ENCODE measurements around the gene SCRN1. TPM values are rescaled to one million over a fixed set of nuclear protein-coding genes. Genes with fewer than 3 reads are reported as not detected.
A peak's percentile ranks its signal among the peaks of the same experiment; 100 is the strongest.

SCRN1 gene
- polyA plus RNA-seq, 1 experiment: 81.4 TPM

- no peak overlapping the region for H3K4me3 ChIP-seq (ENCODE audit: low read depth, low read length)
- TF ChIP-seq CTCF (IDR thresholded peaks at IDR 0.05; ENCODE audit: insufficient read depth, low read depth, low read length): no peak
- ChIA-PET POLR2A (no interaction called here), CTCF (interaction anchor here (0.7 to 3.3 kb wide), 5 partner anchors 11 to 185 kb away, joined by 3 to 29 read pairs (median 3); no protein-coding TSS in a partner anchor)
- 0 out of 2 replicates have a peak, but pooled peaks cover 4% of the 10 kb centered on the region for H3K27me3 ChIP-seq (ENCODE audit: control insufficient read depth, insufficient read depth, low read length)
- DNase-seq (ENCODE audit: low read depth): no peak
- no peaks in the 10 kb centered on the region for H3K36me3 ChIP-seq (ENCODE audit: control insufficient read depth, insufficient read depth, low read length)
Measured at GRCh38 chr7:29877196-29877595, 112.4 kb downstream of the SCRN1 start.

- ChIA-PET CTCF (interaction anchor here (0.8 to 2.2 kb wide), 5 partner anchors 10 to 186 kb away, joined by 3 to 6 read pairs (median 3); no protein-coding TSS in a partner anchor), POLR2A (no interaction called here)
- DNase-seq (ENCODE audit: low read depth): no peak
- H3K27me3 ChIP-seq (ENCODE audit: control insufficient read depth, insufficient read depth, low read length): 0 out of 2 replicates have a peak, but pooled peaks cover 4% of the 10 kb centered on the region
- TF ChIP-seq CTCF (IDR thresholded peaks at IDR 0.05; ENCODE audit: insufficient read depth, low read depth, low read length): no peak
- no peak overlapping the region for H3K4me3 ChIP-seq (ENCODE audit: low read depth, low read length)
- no peaks in the 10 kb centered on the region for H3K36me3 ChIP-seq (ENCODE audit: control insufficient read depth, insufficient read depth, low read length)
Measured at GRCh38 chr7:29875741-29876140, 113.9 kb downstream of the SCRN1 start.

GRCh38 chr7:29873644-29874294, 115.8 kb downstream of the SCRN1 start:
- ChIA-PET CTCF (interaction anchor here (2.2 kb wide), 1 partner anchor 188 kb away, joined by 6 read pairs; no protein-coding TSS in a partner anchor), POLR2A (no interaction called here)
- DNase-seq (ENCODE audit: low read depth): no peak
- TF ChIP-seq CTCF (IDR thresholded peaks at IDR 0.05; ENCODE audit: insufficient read depth, low read depth, low read length): no peak
- H3K4me3 ChIP-seq (ENCODE audit: low read depth, low read length): no peak overlapping the region
- H3K27me3 ChIP-seq (ENCODE audit: control insufficient read depth, insufficient read depth, low read length): 0 out of 2 replicates have a peak, but pooled peaks cover 4% of the 10 kb centered on the region
- H3K36me3 ChIP-seq (ENCODE audit: control insufficient read depth, insufficient read depth, low read length): no peaks in the 10 kb centered on the region

- CTCF ChIA-PET: interaction anchor here (0.8 to 1.0 kb wide), 2 partner anchors 14 to 190 kb away, joined by 3 read pairs; no protein-coding TSS in a partner anchor
- TF ChIP-seq CTCF (IDR thresholded peaks at IDR 0.05; ENCODE audit: insufficient read depth, low read depth, low read length): no peak
Measured at GRCh38 chr7:29871787-29872398, 117.7 kb downstream of the SCRN1 start.

More at GRCh38 chr7:29871787-29872398, 117.7 kb downstream of the SCRN1 start:
- no peak overlapping the region for H3K4me3 ChIP-seq (ENCODE audit: low read depth, low read length)
- DNase-seq (ENCODE audit: low read depth): peak; percentile 90
- POLR2A ChIA-PET: no interaction called here
- H3K36me3 ChIP-seq (ENCODE audit: control insufficient read depth, insufficient read depth, low read length): no peaks in the 10 kb centered on the region
- 0 out of 2 replicates have a peak, but pooled peaks cover 4% of the 10 kb centered on the region for H3K27me3 ChIP-seq (ENCODE audit: control insufficient read depth, insufficient read depth, low read length)

Small RNA genes lying within 50 kb of the gene (small RNA-seq; reads per million reads assigned to genes)
- not detected for gene RF01210 (ENCODE audit: insufficient read length, low read depth, low replicate concordance)

Other genes starting within 250 kb of the SCRN1 start
- not detected in 2 replicates for gene WIPF3, start 183.3 kb downstream of the SCRN1 start, polyA plus RNA-seq (2011; rRNA removed)
- gene FKBP14, start 36.9 kb upstream of the SCRN1 start, polyA plus RNA-seq (2011; rRNA removed): 14.9 and 27.1 TPM in 2 replicates
- gene PLEKHA8, start 38.6 kb upstream of the SCRN1 start, polyA plus RNA-seq (2011; rRNA removed): 4.2 and 6.8 TPM in 2 replicates
- 7.0 and 9.2 TPM in 2 replicates for gene MTURN, start 145.2 kb upstream of the SCRN1 start, polyA plus RNA-seq (2011; rRNA removed)